Body of pancreas (tissue), 4 donors: ENCODE results near the gene DOCK2. TPM values are rescaled to one million over a fixed set of nuclear protein-coding genes. Genes with fewer than 3 reads are reported as not detected.

ENCODE experiments used
- ATAC-seq: fragments of 150-250 bp; one replicate; pipeline ENCODE4 v1.9.1; 2016
- DNase-seq, 4 donors: peaks; one replicate each; pipeline ENCODE4 v3.0.0-alpha.2; 2019
- H3K27ac ChIP-seq, 4 donors: fragments of 200-600 bp; sonication (generic); 1 replicate in 3 of 4; 2 replicates in 1 of 4; pipeline versions ENCODE4 v1.5.1 to v1.6.1; 2016 to 2019; ENCODE audit warnings: mild to moderate bottlenecking in 1 of 4, mixed read lengths in 1 of 4, moderate library complexity in 1 of 4
- H3K27me3 ChIP-seq, 2 donors: fragments of 200-600 bp; sonication (generic); one replicate each; pipeline ENCODE4 v1.6.0; 2016; ENCODE audit warnings: mild to moderate bottlenecking in 1 of 2
- H3K36me3 ChIP-seq, 2 donors: fragments of 200-600 bp; sonication (generic); replicated peaks in 1 of 2; 2 replicates each; pipeline ENCODE4 v1.5.1; 2016; ENCODE audit warnings: low read depth in 2 of 2; ENCODE audit not compliant: insufficient read depth in 1 of 2
- H3K4me1 ChIP-seq: fragments of 200-600 bp; sonication (generic); one replicate; pipeline ENCODE4 v1.6.0; 2016
- H3K4me3 ChIP-seq, 2 donors: fragments of 200-600 bp; sonication (generic); 1 replicate in 1 of 2; 2 replicates in 1 of 2; pipeline ENCODE4 v1.5.1; 2016 to 2019
- H3K9me3 ChIP-seq, 3 donors: fragments of 200-600 bp; sonication (generic); 1 replicate in 2 of 3; 2 replicates in 1 of 3; pipeline ENCODE4 v1.5.1; 2016
- CTCF ChIP-seq, 7 experiments: fragments of 450-650 bp in 4 of 7; fragments of 200-600 bp in 3 of 7; sonication (generic) in 3 of 7; IDR thresholded peaks; one replicate each; pipeline ENCODE4 v1.5.1; 2016 to 2019; ENCODE audit warnings: antibody characterized with exemption in 7 of 7
- POLR2A ChIP-seq, 3 donors: fragments of 450-650 bp; IDR thresholded peaks; one replicate each; pipeline ENCODE4 v1.6.1; 2016; ENCODE audit warnings: antibody characterized with exemption in 3 of 3, mild to moderate bottlenecking in 2 of 3
- WGBS, 2 donors: methylation state at CpG; one replicate each; pipeline ENCODE4 v1.1.5; 2017; 5-methylcytosine and 5-hydroxymethylcytosine counted together
- intact Hi-C: fragments of 100-400 bp; cut with DNase I; formaldehyde crosslinking; loops from one replicate; pipeline ENCODE4 v1.15.1; 2023
- total RNA-seq, 2 donors: library from RNA; depleted of rRNA; stranded (reverse); fragments of >200 nt; gene quantifications; one replicate each; pipeline ENCODE4 v1.1.0, GENCODE V29; 2016

DOCK2 gene
- total RNA-seq, 2 donors from 2014 or later: 3.1 to 7.6 TPM

GRCh38 chr5:169904059-169904458 is 267.0 kb downstream of the DOCK2 start:
- no peak overlapping the region for H3K4me3 ChIP-seq
- intact Hi-C loops: no loop called here
- WGBS, 2 donors: 59 to 78% methylated on average over 2 of the region's 2 CpGs
- no peak for DNase-seq
- H3K27ac ChIP-seq: no peak overlapping the region
- H3K4me1 ChIP-seq: no peaks in the 10 kb centered on the region
- TF ChIP-seq CTCF (IDR thresholded peaks at IDR 0.05) (no peak), POLR2A (IDR thresholded peaks at IDR 0.05) (no peak)
- no peaks in the 10 kb centered on the region for H3K27me3 ChIP-seq
- no peaks in the 10 kb centered on the region for H3K36me3 ChIP-seq
- H3K9me3 ChIP-seq: no peaks in the 10 kb centered on the region
- ATAC-seq: no peak

GRCh38 chr5:169904508-169904907 is 267.4 kb downstream of the DOCK2 start:
- H3K4me3 ChIP-seq: no peak overlapping the region
- TF ChIP-seq POLR2A (IDR thresholded peaks at IDR 0.05) (no peak), CTCF (IDR thresholded peaks at IDR 0.05) (no peak)
- WGBS, 2 donors: 47 to 59% methylated on average over 5 of the region's 5 CpGs
- H3K4me1 ChIP-seq: no peaks in the 10 kb centered on the region
- H3K9me3 ChIP-seq: no peaks in the 10 kb centered on the region
- no peak overlapping the region for H3K27ac ChIP-seq
- no peaks in the 10 kb centered on the region for H3K27me3 ChIP-seq
- ATAC-seq: no peak
- H3K36me3 ChIP-seq: no peaks in the 10 kb centered on the region
- intact Hi-C loops: no loop called here
- no peak for DNase-seq

- no peak for DNase-seq
- Histone ChIP-seq H3K4me3 (no peak overlapping the region), H3K9me3 (no peaks in the 10 kb centered on the region), H3K27ac (no peak overlapping the region), H3K4me1 (no peaks in the 10 kb centered on the region), H3K36me3 (no peaks in the 10 kb centered on the region), H3K27me3 (no peaks in the 10 kb centered on the region)
- no peak for ATAC-seq
- TF ChIP-seq POLR2A (IDR thresholded peaks at IDR 0.05) (no peak), CTCF (IDR thresholded peaks at IDR 0.05) (no peak)
- 78 to 84% methylated on average over 1 of the region's 1 CpG for WGBS, 2 donors
- intact Hi-C loops: no loop called here
Measured at GRCh38 chr5:169905017-169905416, 267.9 kb downstream of the DOCK2 start.

- WGBS, 2 donors: 65 to 74% methylated on average over 8 of the region's 8 CpGs
- no peak for DNase-seq
Measured at GRCh38 chr5:169906745-169907649, 269.9 kb downstream of the DOCK2 start.

More at GRCh38 chr5:169906745-169907649, 269.9 kb downstream of the DOCK2 start:
- peak; percentile 18 for ATAC-seq
- intact Hi-C loops: no loop called here
- no peaks in the 10 kb centered on the region for H3K36me3 ChIP-seq
- no peak overlapping the region for H3K4me3 ChIP-seq
- no peaks in the 10 kb centered on the region for H3K4me1 ChIP-seq
- TF ChIP-seq CTCF (IDR thresholded peaks at IDR 0.05) (no peak), POLR2A (IDR thresholded peaks at IDR 0.05) (no peak)
- H3K9me3 ChIP-seq: no peaks in the 10 kb centered on the region
- no peak overlapping the region for H3K27ac ChIP-seq
- no peaks in the 10 kb centered on the region for H3K27me3 ChIP-seq
